GM04503 (cell line): ENCODE results near the gene SIX1.

Experiments used
- DNase-seq: peaks from one replicate; pipeline ENCODE4 v3.0.0-alpha.2; 2012; ENCODE audit warnings: low read depth

The SIX1 gene

GRCh38 chr14:60648934-60649874 is at the start of gene SIX1:
Gene SIX1, minus strand, starts transcription at chr14:60649477. Its CDS starts 288 bp downstream, at chr14:60649189.
- no peak for DNase-seq

- DNase-seq: no peak
Observed at GRCh38 chr14:60695327-60695726, 46.0 kb upstream of the SIX1 start.

- DNase-seq: no peak
Observed at GRCh38 chr14:60691383-60692113, 42.3 kb upstream of the SIX1 start.

- DNase-seq: no peak
Observed at GRCh38 chr14:60686865-60687264, 37.6 kb upstream of the SIX1 start.

- no peak for DNase-seq
Observed at GRCh38 chr14:60684203-60684602, 34.9 kb upstream of the SIX1 start.

GRCh38 chr14:60681271-60681670 is 32.0 kb upstream of the SIX1 start:
- DNase-seq: no peak

GRCh38 chr14:60680511-60680910 is 31.2 kb upstream of the SIX1 start:
- DNase-seq: no peak

- DNase-seq: no peak
Observed at GRCh38 chr14:60679566-60680258, 30.4 kb upstream of the SIX1 start.

- no peak for DNase-seq
Observed at GRCh38 chr14:60677701-60678100, 28.4 kb upstream of the SIX1 start.

GRCh38 chr14:60670989-60671388 is 21.7 kb upstream of the SIX1 start:
- DNase-seq: no peak

GRCh38 chr14:60668431-60669112 is 19.3 kb upstream of the SIX1 start:
- no peak for DNase-seq

GRCh38 chr14:60665177-60665550 is 15.9 kb upstream of the SIX1 start:
- DNase-seq: no peak

- DNase-seq: no peak
Observed at GRCh38 chr14:60662982-60663381, 13.7 kb upstream of the SIX1 start.

- no peak for DNase-seq
Observed at GRCh38 chr14:60661721-60662120, 12.4 kb upstream of the SIX1 start.

- no peak for DNase-seq
Observed at GRCh38 chr14:60658909-60659585, 9.8 kb upstream of the SIX1 start.

- no peak for DNase-seq
Observed at GRCh38 chr14:60658211-60658690, 9.0 kb upstream of the SIX1 start.

- no peak for DNase-seq
Observed at GRCh38 chr14:60657456-60658210, 8.4 kb upstream of the SIX1 start.

GRCh38 chr14:60656686-60657455 is 7.6 kb upstream of the SIX1 start:
- DNase-seq: no peak

- DNase-seq: no peak
Observed at GRCh38 chr14:60655898-60656685, 6.8 kb upstream of the SIX1 start.
